ENCODE results near the gene TMEM181. TPM values are rescaled to one million over a fixed set of nuclear protein-coding genes. Genes with fewer than 3 reads are reported as not detected.

Gene TMEM181
- total and polyA plus RNA-seq, 2 of the 13 experiments (the other 11 are each of a cell fraction or from before 2014, with no cell fraction given): 59.1 to 108 TPM

DNA sequence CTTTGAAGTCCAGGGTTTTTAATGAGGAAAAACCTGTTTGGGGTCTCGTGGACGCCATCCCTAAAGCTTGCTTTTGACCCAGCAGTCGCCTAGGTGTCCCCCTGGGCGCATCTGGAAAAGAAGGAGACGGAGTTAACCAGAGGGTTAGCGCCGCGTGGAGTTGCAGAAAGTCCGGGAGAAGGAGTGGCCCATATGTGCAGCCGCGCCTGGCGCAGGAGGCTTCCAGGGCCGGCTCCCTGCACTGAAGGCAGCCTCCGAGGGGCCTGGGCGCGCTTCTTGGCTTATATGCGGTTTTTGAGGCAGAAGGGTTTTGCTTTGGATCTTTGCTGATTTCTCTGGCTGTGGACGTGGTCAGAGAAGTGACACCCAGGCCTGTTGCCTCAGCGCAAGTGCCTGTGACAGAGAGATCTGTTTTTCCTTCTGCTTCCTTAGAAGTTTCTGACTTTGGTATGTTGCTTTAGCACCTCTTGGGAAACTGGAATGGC, 987 bp downstream of the TMEM181 start (continued):
- TF ChIP-seq GABPA (IDR thresholded peaks at IDR 0.05; ENCODE audit: low read depth, low read length): no peak
- no peak for TF ChIP-seq GABPA (CRISPR knock-in tag; IDR thresholded peaks at IDR 0.05; ENCODE audit: low read depth)
- TF ChIP-seq RBAK (CRISPR knock-in tag; IDR thresholded peaks at IDR 0.05): no peak
- TF ChIP-seq KAT8 (CRISPR knock-in tag; IDR thresholded peaks at IDR 0.05): 0 out of 2 replicates have a peak, but pooled peaks have one; percentile 14
- TF ChIP-seq KLF16 (CRISPR knock-in tag; IDR thresholded peaks at IDR 0.05): peak in 1 of 2 experiments; percentile 22; a peak in 1 of 4 replicates
- TF ChIP-seq NR2F1 (CRISPR knock-in tag; IDR thresholded peaks at IDR 0.05): no peak
- no peak for TF ChIP-seq SAFB2 (CRISPR knock-in tag; IDR thresholded peaks at IDR 0.05; ENCODE audit: borderline replicate concordance, low read depth)
- no peak for TF ChIP-seq ZBTB8A (CRISPR knock-in tag; IDR thresholded peaks at IDR 0.05; ENCODE audit: borderline replicate concordance, low read depth)
- TF ChIP-seq ZNF530 (CRISPR knock-in tag; IDR thresholded peaks at IDR 0.05; ENCODE audit: low read depth): no peak
- no peak for TF ChIP-seq PHF20 (CRISPR knock-in tag; IDR thresholded peaks at IDR 0.05)
- TF ChIP-seq, protein P1, sequence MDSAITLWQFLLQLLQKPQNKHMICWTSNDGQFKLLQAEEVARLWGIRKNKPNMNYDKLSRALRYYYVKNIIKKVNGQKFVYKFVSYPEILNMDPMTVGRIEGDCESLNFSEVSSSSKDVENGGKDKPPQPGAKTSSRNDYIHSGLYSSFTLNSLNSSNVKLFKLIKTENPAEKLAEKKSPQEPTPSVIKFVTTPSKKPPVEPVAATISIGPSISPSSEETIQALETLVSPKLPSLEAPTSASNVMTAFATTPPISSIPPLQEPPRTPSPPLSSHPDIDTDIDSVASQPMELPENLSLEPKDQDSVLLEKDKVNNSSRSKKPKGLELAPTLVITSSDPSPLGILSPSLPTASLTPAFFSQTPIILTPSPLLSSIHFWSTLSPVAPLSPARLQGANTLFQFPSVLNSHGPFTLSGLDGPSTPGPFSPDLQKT (CRISPR knock-in tag; IDR thresholded peaks at IDR 0.05; ENCODE audit: borderline replicate concordance): no peak
- TF ChIP-seq, protein P2, sequence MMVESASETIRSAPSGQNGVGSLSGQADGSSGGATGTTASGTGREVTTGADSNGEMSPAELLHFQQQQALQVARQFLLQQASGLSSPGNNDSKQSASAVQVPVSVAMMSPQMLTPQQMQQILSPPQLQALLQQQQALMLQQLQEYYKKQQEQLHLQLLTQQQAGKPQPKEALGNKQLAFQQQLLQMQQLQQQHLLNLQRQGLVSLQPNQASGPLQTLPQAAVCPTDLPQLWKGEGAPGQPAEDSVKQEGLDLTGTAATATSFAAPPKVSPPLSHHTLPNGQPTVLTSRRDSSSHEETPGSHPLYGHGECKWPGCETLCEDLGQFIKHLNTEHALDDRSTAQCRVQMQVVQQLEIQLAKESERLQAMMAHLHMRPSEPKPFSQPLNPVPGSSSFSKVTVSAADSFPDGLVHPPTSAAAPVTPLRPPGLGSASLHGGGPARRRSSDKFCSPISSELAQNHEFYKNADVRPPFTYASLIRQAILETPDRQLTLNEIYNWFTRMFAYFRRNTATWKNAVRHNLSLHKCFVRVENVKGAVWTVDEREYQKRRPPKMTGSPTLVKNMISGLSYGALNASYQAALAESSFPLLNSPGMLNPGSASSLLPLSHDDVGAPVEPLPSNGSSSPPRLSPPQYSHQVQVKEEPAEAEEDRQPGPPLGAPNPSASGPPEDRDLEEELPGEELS (CRISPR knock-in tag; IDR thresholded peaks at IDR 0.05): no peak; the same call in 1 of the 2 replicates
- TF ChIP-seq, protein P3, sequence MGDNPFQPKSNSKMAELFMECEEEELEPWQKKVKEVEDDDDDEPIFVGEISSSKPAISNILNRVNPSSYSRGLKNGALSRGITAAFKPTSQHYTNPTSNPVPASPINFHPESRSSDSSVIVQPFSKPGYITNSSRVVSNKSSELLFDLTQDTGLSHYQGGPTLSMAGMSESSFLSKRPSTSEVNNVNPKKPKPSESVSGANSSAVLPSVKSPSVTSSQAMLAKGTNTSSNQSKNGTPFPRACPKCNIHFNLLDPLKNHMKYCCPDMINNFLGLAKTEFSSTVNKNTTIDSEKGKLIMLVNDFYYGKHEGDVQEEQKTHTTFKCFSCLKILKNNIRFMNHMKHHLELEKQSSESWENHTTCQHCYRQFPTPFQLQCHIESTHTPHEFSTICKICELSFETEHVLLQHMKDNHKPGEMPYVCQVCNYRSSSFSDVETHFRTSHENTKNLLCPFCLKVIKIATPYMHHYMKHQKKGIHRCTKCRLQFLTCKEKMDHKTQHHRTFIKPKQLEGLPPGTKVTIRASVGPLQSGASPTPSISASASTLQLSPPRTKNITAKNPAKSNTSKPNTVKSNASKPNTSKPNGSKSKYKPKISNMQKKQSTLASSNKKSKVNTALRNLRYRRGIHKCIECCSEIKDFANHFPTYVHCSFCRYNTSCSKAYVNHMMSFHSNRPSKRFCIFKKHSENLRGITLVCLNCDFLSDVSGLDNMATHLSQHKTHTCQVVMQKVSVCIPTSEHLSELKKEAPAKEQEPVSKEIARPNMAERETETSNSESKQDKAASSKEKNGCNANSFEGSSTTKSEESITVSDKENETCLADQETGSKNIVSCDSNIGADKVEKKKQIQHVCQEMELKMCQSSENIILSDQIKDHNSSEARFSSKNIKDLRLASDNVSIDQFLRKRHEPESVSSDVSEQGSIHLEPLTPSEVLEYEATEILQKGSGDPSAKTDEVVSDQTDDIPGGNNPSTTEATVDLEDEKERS (CRISPR knock-in tag; IDR thresholded peaks at IDR 0.05): no peak; the same call in 1 of the 2 replicates
- TF ChIP-seq, protein P4, sequence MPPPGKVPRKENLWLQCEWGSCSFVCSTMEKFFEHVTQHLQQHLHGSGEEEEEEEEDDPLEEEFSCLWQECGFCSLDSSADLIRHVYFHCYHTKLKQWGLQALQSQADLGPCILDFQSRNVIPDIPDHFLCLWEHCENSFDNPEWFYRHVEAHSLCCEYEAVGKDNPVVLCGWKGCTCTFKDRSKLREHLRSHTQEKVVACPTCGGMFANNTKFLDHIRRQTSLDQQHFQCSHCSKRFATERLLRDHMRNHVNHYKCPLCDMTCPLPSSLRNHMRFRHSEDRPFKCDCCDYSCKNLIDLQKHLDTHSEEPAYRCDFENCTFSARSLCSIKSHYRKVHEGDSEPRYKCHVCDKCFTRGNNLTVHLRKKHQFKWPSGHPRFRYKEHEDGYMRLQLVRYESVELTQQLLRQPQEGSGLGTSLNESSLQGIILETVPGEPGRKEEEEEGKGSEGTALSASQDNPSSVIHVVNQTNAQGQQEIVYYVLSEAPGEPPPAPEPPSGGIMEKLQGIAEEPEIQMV (CRISPR knock-in tag; IDR thresholded peaks at IDR 0.05; ENCODE audit: low read depth): no peak
- TF ChIP-seq, protein P5, sequence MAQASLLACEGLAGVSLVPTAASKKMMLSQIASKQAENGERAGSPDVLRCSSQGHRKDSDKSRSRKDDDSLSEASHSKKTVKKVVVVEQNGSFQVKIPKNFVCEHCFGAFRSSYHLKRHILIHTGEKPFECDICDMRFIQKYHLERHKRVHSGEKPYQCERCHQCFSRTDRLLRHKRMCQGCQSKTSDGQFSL (CRISPR knock-in tag; IDR thresholded peaks at IDR 0.05): no peak
- 0 out of 2 replicates have a peak, but pooled peaks have one; percentile 39 for TF ChIP-seq ZNF367 (CRISPR knock-in tag; IDR thresholded peaks at IDR 0.05; ENCODE audit: borderline replicate concordance)
- no peak for TF ChIP-seq ZNF577 (CRISPR knock-in tag; IDR thresholded peaks at IDR 0.05; ENCODE audit: borderline replicate concordance, low read depth)
- TF ChIP-seq ZNF709 (CRISPR knock-in tag; IDR thresholded peaks at IDR 0.05): no peak
- TF ChIP-seq, protein P6, sequence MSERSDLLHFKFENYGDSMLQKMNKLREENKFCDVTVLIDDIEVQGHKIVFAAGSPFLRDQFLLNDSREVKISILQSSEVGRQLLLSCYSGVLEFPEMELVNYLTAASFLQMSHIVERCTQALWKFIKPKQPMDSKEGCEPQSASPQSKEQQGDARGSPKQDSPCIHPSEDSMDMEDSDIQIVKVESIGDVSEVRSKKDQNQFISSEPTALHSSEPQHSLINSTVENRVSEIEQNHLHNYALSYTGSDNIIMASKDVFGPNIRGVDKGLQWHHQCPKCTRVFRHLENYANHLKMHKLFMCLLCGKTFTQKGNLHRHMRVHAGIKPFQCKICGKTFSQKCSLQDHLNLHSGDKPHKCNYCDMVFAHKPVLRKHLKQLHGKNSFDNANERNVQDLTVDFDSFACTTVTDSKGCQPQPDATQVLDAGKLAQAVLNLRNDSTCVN (CRISPR knock-in tag; IDR thresholded peaks at IDR 0.05; ENCODE audit: borderline replicate concordance): no peak

Data from HepG2 (cell line).